K562 (cell line): ENCODE data around the gene THEM4. TPM values are rescaled to one million over a fixed set of nuclear protein-coding genes. Genes with fewer than 3 reads are reported as not detected.

Source experiments
- ATF1 ChIP-seq, 2 experiments: fragments of 450-650 bp in 1 of 2; IDR thresholded peaks; 2 replicates each; pipeline ENCODE4 v1.6.1; 2016; ENCODE audit warnings: missing compliant biosample characterization in 1 of 2, missing genetic modification characterization in 1 of 2
- BRD9 ChIP-seq: fragments of 450-650 bp; IDR thresholded peaks from 2 replicates; pipeline ENCODE4 v1.6.1; 2018; ENCODE audit warnings: low read depth; ENCODE audit not compliant: partially characterized antibody
- CTBP1 ChIP-seq: fragments of 450-650 bp; IDR thresholded peaks from 2 replicates; pipeline ENCODE4 v1.6.1; 2016; ENCODE audit warnings: borderline replicate concordance
- HDAC6 ChIP-seq: IDR thresholded peaks from 2 replicates; pipeline ENCODE4 v1.6.1; 2012; ENCODE audit warnings: low read depth, mild to moderate bottlenecking, control low read depth, inconsistent platforms, low read length, moderate library complexity
- JUNB ChIP-seq: fragments of 450-650 bp; formaldehyde crosslinking; conservative IDR thresholded peaks from 2 replicates; pipeline ENCODE4 v1.4.0; 2020; ENCODE audit warnings: mild to moderate bottlenecking
- MAX ChIP-seq: sonication (generic); formaldehyde crosslinking; IDR thresholded peaks from 2 replicates; pipeline ENCODE4 v1.9.0; 2022; ENCODE audit warnings: mild to moderate bottlenecking, missing genetic modification reagents
- MXD1 ChIP-seq: fragments of 250-450 bp; sonication (Bioruptor Pico); IDR thresholded peaks from 2 replicates; pipeline ENCODE4 v1.8.0; 2021; ENCODE audit warnings: borderline replicate concordance, mild to moderate bottlenecking, moderate library complexity; ENCODE audit not compliant: poor library complexity, severe bottlenecking
- RBM14 ChIP-seq: fragments of 200-400 bp; formaldehyde crosslinking; IDR thresholded peaks from 2 replicates; pipeline ENCODE4 v1.6.1; 2018; ENCODE audit warnings: low read depth, mild to moderate bottlenecking, low read length, moderate library complexity, borderline replicate concordance; ENCODE audit not compliant: insufficient read depth
- SMAD4 ChIP-seq: fragments of 250-450 bp; sonication (Bioruptor Pico); conservative IDR thresholded peaks from 2 replicates; pipeline ENCODE4 v1.8.0; 2021; ENCODE audit warnings: inconsistent platforms, mild to moderate bottlenecking, moderate library complexity
- SMARCE1 ChIP-seq: fragments of 450-650 bp; IDR thresholded peaks from 2 replicates; pipeline ENCODE4 v1.7.1; 2016; ENCODE audit warnings: mild to moderate bottlenecking
- VEZF1 ChIP-seq: fragments of 200-800 bp; sonication (Bioruptor generic); IDR thresholded peaks from 2 replicates; pipeline ENCODE4 v1.6.1; 2017; ENCODE audit warnings: missing genetic modification characterization, missing compliant biosample characterization
- ZBTB9 ChIP-seq: fragments of 450-650 bp; formaldehyde crosslinking; IDR thresholded peaks from 2 replicates; pipeline ENCODE4 v1.4.0; 2020; ENCODE audit warnings: mild to moderate bottlenecking, moderate library complexity
- ZNF668 ChIP-seq: fragments of 250-450 bp; sonication (Bioruptor Pico); IDR thresholded peaks from 2 replicates; pipeline ENCODE4 v1.8.0; 2022; ENCODE audit warnings: mild to moderate bottlenecking, inconsistent platforms
- ZNF717 ChIP-seq: fragments of 250-450 bp; sonication (Bioruptor Pico); IDR thresholded peaks from 2 replicates; pipeline ENCODE4 v1.5.0; 2021
- ZNF766 ChIP-seq: fragments of 200-800 bp; sonication (Bioruptor generic); conservative IDR thresholded peaks from 2 replicates; pipeline ENCODE4 v1.6.1; 2016; ENCODE audit warnings: missing genetic modification characterization, missing compliant biosample characterization
- ZNF785 ChIP-seq: fragments of 250-450 bp; sonication (Bioruptor Pico); IDR thresholded peaks from 2 replicates; pipeline ENCODE4 v1.4.0; 2020; ENCODE audit warnings: mild to moderate bottlenecking
- polyA plus RNA-seq, 8 experiments: library from polyadenylated mRNA; depleted of rRNA in 4 of 8; stranded (reverse) in 5 of 8; unstranded in 3 of 8; fragments of >200 nt; fragmentation: Nextera tagmentation in 2 of 8; fragmentation: Illumina TruSeq in 1 of 8; extraction: Ambion mirVana in 2 of 8; extraction: Trizol in 1 of 8; gene quantifications; 2 replicates each; pipeline versions ENCODE4 v1.2.1 to v1.2.3, GENCODE V29; 2011 to 2014; ENCODE audit warnings: inconsistent platforms in 1 of 8, missing spikeins in 1 of 8
- total RNA-seq, 7 experiments: library from RNA; depleted of rRNA in 6 of 7; stranded (reverse); fragments of >200 nt in 6 of 7; fragmentation: Illumina TruSeq in 2 of 7; extraction: Trizol in 2 of 7; gene quantifications; 2 replicates each; pipeline versions ENCODE4 v1.2.1 to v1.2.3, GENCODE V29; 2011 to 2021; ENCODE audit warnings: low replicate concordance in 1 of 7

Gene THEM4
- total and polyA plus RNA-seq, 9 of the 15 experiments (the other 6 are each of a cell fraction or from before 2014, with no cell fraction given): 8.6 to 71.9 (median 35.3) TPM

- TF ChIP-seq SMAD4 (CRISPR knock-in tag) (peak; percentile 94), VEZF1 (CRISPR knock-in tag) (peak; percentile 75; the same call in 1 of the 2 replicates), HDAC6 (no peak), ZNF717 (CRISPR knock-in tag) (no peak), MXD1 (CRISPR knock-in tag) (peak; percentile 13), RBM14 (no peak), ZNF668 (0 out of 2 replicates have a peak, but pooled peaks have one; percentile 34), JUNB (CRISPR knock-in tag) (no peak), SMARCE1 (0 out of 2 replicates have a peak, but pooled peaks have one; percentile 10), ZBTB9 (CRISPR knock-in tag) (0 out of 2 replicates have a peak, but pooled peaks have one; percentile 26), ZNF766 (CRISPR knock-in tag) (peak; percentile 82; the same call in 1 of the 2 replicates), BRD9 (peak; percentile 39), ZNF785 (no peak), ATF1 (CRISPR knock-in tag; IDR thresholded peaks at IDR 0.05) (peak; percentile 87), ATF1 (tag; IDR thresholded peaks at IDR 0.05) (peak; percentile 86), MAX (CRISPR knock-in tag) (peak; percentile 85), CTBP1 (peak; percentile 93)
Measured at GRCh38 chr1:151909167-151910149, at the start of gene THEM4 (continued).
